WTC11 (cell line): ENCODE measurements around the gene TMEM140. TPM values are rescaled to one million over a fixed set of nuclear protein-coding genes. Genes with fewer than 3 reads are reported as not detected.

ENCODE experiments used
- ATAC-seq: fragments of 200-7000 bp; cut with Tn5 transposase; 2 replicates; pipeline ENCODE4 v1.10.0; 2021; ENCODE audit warnings: mild to moderate bottlenecking, moderate library complexity
- CTCF ChIA-PET: fragments of 300-600 bp; sonication (Branson Sonifier 250); formaldehyde crosslinking; loops from one replicate; lab custom pipeline; 2021; ENCODE audit warnings: antibody characterized with exemption; lab: Charles Lee
- POLR2A ChIA-PET: fragments of 350-600 bp; sonication (Branson Sonifier 250); formaldehyde crosslinking; loops from one replicate; lab custom pipeline; 2021; ENCODE audit warnings: antibody characterized with exemption; lab: Charles Lee
- DNase-seq: peaks from one replicate; pipeline ENCODE4 v3.0.0; 2021; ENCODE audit warnings: low spot score
- H3K27ac Mint-ChIP-seq: 2 replicates; pipeline ENCODE4 v1.8.0; 2021; ENCODE audit warnings: mixed read lengths
- H3K27me3 Mint-ChIP-seq: 2 replicates; pipeline ENCODE4 v1.8.0; 2021; ENCODE audit warnings: low read depth, mild to moderate bottlenecking, moderate library complexity, mixed read lengths
- H3K36me3 Mint-ChIP-seq: 2 replicates; pipeline ENCODE4 v1.8.0; 2021; ENCODE audit warnings: mixed read lengths
- H3K4me1 Mint-ChIP-seq: 2 replicates; pipeline ENCODE4 v1.8.0; 2022; ENCODE audit warnings: mixed read lengths
- H3K4me3 Mint-ChIP-seq: 2 replicates; pipeline ENCODE4 v1.8.0; 2021; ENCODE audit warnings: mild to moderate bottlenecking, moderate library complexity, mixed read lengths
- H3K9me3 Mint-ChIP-seq: 2 replicates; pipeline ENCODE4 v1.8.0; 2021; ENCODE audit warnings: mixed read lengths
- ARID4B ChIP-seq: sonication (generic); formaldehyde crosslinking; IDR thresholded peaks from 2 replicates; pipeline ENCODE4 v1.8.0; 2023; ENCODE audit warnings: missing genetic modification reagents, mild to moderate bottlenecking, borderline replicate concordance
- ATF6 ChIP-seq: sonication (generic); formaldehyde crosslinking; IDR thresholded peaks from 2 replicates; pipeline ENCODE4 v1.8.1; 2023; ENCODE audit warnings: mild to moderate bottlenecking, missing genetic modification reagents
- E2F5 ChIP-seq: sonication (generic); formaldehyde crosslinking; IDR thresholded peaks from 2 replicates; pipeline ENCODE4 v1.8.1; 2022; ENCODE audit warnings: mild to moderate bottlenecking, moderate library complexity, missing genetic modification reagents
- ETV6 ChIP-seq: sonication (generic); formaldehyde crosslinking; IDR thresholded peaks from 2 replicates; pipeline ENCODE4 v1.8.1; 2022; ENCODE audit warnings: mild to moderate bottlenecking, missing genetic modification reagents
- FOXK1 ChIP-seq: sonication (generic); formaldehyde crosslinking; IDR thresholded peaks from 2 replicates; pipeline ENCODE4 v1.8.0; 2022; ENCODE audit warnings: mild to moderate bottlenecking, moderate library complexity, missing genetic modification reagents
- GRHL2 ChIP-seq: fragments of 250-450 bp; sonication (Bioruptor Pico); IDR thresholded peaks from 2 replicates; pipeline ENCODE4 v1.8.0; 2022; ENCODE audit warnings: mild to moderate bottlenecking, moderate library complexity; ENCODE audit not compliant: insufficient replicate concordance, severe bottlenecking
- IRF1 ChIP-seq: sonication (generic); formaldehyde crosslinking; IDR thresholded peaks from 2 replicates; pipeline ENCODE4 v1.8.0; 2023; ENCODE audit warnings: missing genetic modification reagents
- NFE2L1 ChIP-seq: sonication (generic); formaldehyde crosslinking; IDR thresholded peaks from 2 replicates; pipeline ENCODE4 v1.8.1; 2023; ENCODE audit warnings: missing genetic modification reagents
- NR3C1 ChIP-seq: sonication (generic); formaldehyde crosslinking; conservative IDR thresholded peaks from 2 replicates; pipeline ENCODE4 v1.8.1; 2023; ENCODE audit warnings: low read depth, mild to moderate bottlenecking, missing genetic modification reagents
- OVOL2 ChIP-seq: fragments of 250-450 bp; sonication (Bioruptor Pico); IDR thresholded peaks from 2 replicates; pipeline ENCODE4 v1.9.0; 2021; ENCODE audit warnings: mild to moderate bottlenecking, borderline replicate concordance
- RORB ChIP-seq: fragments of 250-450 bp; sonication (Bioruptor Pico); IDR thresholded peaks from 2 replicates; pipeline ENCODE4 v1.9.0; 2021; ENCODE audit warnings: mild to moderate bottlenecking
- SOX15 ChIP-seq: fragments of 250-450 bp; sonication (Bioruptor Pico); IDR thresholded peaks from 2 replicates; pipeline ENCODE4 v1.9.0; 2021; ENCODE audit warnings: mild to moderate bottlenecking
- TEAD1 ChIP-seq: sonication (generic); formaldehyde crosslinking; IDR thresholded peaks from 2 replicates; pipeline ENCODE4 v1.8.0; 2022; ENCODE audit warnings: mild to moderate bottlenecking, missing genetic modification reagents
- TEAD4 ChIP-seq: sonication (generic); formaldehyde crosslinking; IDR thresholded peaks from 2 replicates; pipeline ENCODE4 v1.8.0; 2022; ENCODE audit warnings: mild to moderate bottlenecking, missing genetic modification reagents
- ZNF121 ChIP-seq: sonication (generic); formaldehyde crosslinking; IDR thresholded peaks from 2 replicates; pipeline ENCODE4 v1.8.0; 2023; ENCODE audit warnings: missing genetic modification reagents
- ZNF138 ChIP-seq: sonication (generic); formaldehyde crosslinking; conservative IDR thresholded peaks from 2 replicates; pipeline ENCODE4 v1.8.1; 2022; ENCODE audit warnings: mild to moderate bottlenecking, moderate library complexity, missing genetic modification reagents
- ZNF219 ChIP-seq: sonication (generic); formaldehyde crosslinking; IDR thresholded peaks from 2 replicates; pipeline ENCODE4 v1.8.0; 2023; ENCODE audit warnings: missing genetic modification reagents, mild to moderate bottlenecking, borderline replicate concordance
- ZSCAN18 ChIP-seq: fragments of 250-450 bp; sonication (Bioruptor Pico); IDR thresholded peaks from 2 replicates; pipeline ENCODE4 v2.1.2; 2022; ENCODE audit warnings: mild to moderate bottlenecking, moderate library complexity
- total RNA-seq: library from RNA; stranded (reverse); gene quantifications from 3 replicates; pipeline ENCODE4 v1.2.3, GENCODE V29; 2021

Gene TMEM140
- total RNA-seq, 1 experiment from 2014 or later = not detected

- Mint-ChIP-seq H3K27ac (no peak overlapping the region), H3K36me3 (peaks cover 13% of the 10 kb centered on the region), H3K4me3 (no peak overlapping the region), H3K27me3 (no peaks in the 10 kb centered on the region), H3K9me3 (no peaks in the 10 kb centered on the region), H3K4me1 (peaks cover 16% of the 10 kb centered on the region)
- no peak for ATAC-seq
- no peak for DNase-seq
- TF ChIP-seq OVOL2 (CRISPR knock-in tag) = no peak
- TF ChIP-seq ARID4B (CRISPR knock-in tag) = no peak
- CTCF ChIA-PET = no interaction called here
- POLR2A ChIA-PET = no interaction called here
These were observed 53.5 kb downstream of the TMEM140 start for GRCh38 chr7:135201350-135201749.

GRCh38 chr7:135204341-135204749 is 56.5 kb downstream of the TMEM140 start:
- peaks cover 20% of the 10 kb centered on the region for H3K4me1 Mint-ChIP-seq
- H3K36me3 Mint-ChIP-seq = peaks cover 6% of the 10 kb centered on the region; the same call in 1 of the 2 replicates
- no peaks in the 10 kb centered on the region for H3K27me3 Mint-ChIP-seq
- CTCF ChIA-PET = interaction anchor here (1.1 kb wide), 1 partner anchor 34 kb away, joined by 4 read pairs; the partner anchor contains the start of gene CYREN
- no peak for TF ChIP-seq GRHL2 (CRISPR knock-in tag)
- TF ChIP-seq TEAD1 (CRISPR knock-in tag) = no peak
- TF ChIP-seq RORB = no peak
- TF ChIP-seq ZNF138 (CRISPR knock-in tag) = no peak
- no peak for TF ChIP-seq NR3C1 (CRISPR knock-in tag)
- no peak for TF ChIP-seq ZSCAN18
- TF ChIP-seq ATF6 (CRISPR knock-in tag) = no peak
- no peak for TF ChIP-seq TEAD4 (CRISPR knock-in tag)
- no peak for TF ChIP-seq ARID4B (CRISPR knock-in tag)
- TF ChIP-seq SOX15 (CRISPR knock-in tag) = no peak
- no peak for TF ChIP-seq ETV6 (CRISPR knock-in tag)
- no peak for TF ChIP-seq FOXK1 (CRISPR knock-in tag)
- TF ChIP-seq E2F5 (CRISPR knock-in tag) = no peak
- no peak for TF ChIP-seq ZNF219 (CRISPR knock-in tag)
- no peak for TF ChIP-seq NFE2L1 (CRISPR knock-in tag)
- TF ChIP-seq IRF1 (CRISPR knock-in tag) = no peak
- no peak for TF ChIP-seq ZNF121 (CRISPR knock-in tag)
- H3K4me3 Mint-ChIP-seq = no peak overlapping the region
- no peak for DNase-seq
- H3K9me3 Mint-ChIP-seq = no peaks in the 10 kb centered on the region
- H3K27ac Mint-ChIP-seq = 0 out of 2 replicates have a peak overlapping the region, but pooled peaks have one; percentile 18
- POLR2A ChIA-PET = no interaction called here
- no peak for ATAC-seq
